LNCAP (cell line): ENCODE data around the gene CTBP1.

Source experiments
- TF ChIP-seq, protein P1 (sequence below): fragments of 450-650 bp; IDR thresholded peaks from 2 replicates; pipeline ENCODE4 v1.5.1; 2017; ENCODE audit warnings: mild to moderate bottlenecking

Gene CTBP1

DNA sequence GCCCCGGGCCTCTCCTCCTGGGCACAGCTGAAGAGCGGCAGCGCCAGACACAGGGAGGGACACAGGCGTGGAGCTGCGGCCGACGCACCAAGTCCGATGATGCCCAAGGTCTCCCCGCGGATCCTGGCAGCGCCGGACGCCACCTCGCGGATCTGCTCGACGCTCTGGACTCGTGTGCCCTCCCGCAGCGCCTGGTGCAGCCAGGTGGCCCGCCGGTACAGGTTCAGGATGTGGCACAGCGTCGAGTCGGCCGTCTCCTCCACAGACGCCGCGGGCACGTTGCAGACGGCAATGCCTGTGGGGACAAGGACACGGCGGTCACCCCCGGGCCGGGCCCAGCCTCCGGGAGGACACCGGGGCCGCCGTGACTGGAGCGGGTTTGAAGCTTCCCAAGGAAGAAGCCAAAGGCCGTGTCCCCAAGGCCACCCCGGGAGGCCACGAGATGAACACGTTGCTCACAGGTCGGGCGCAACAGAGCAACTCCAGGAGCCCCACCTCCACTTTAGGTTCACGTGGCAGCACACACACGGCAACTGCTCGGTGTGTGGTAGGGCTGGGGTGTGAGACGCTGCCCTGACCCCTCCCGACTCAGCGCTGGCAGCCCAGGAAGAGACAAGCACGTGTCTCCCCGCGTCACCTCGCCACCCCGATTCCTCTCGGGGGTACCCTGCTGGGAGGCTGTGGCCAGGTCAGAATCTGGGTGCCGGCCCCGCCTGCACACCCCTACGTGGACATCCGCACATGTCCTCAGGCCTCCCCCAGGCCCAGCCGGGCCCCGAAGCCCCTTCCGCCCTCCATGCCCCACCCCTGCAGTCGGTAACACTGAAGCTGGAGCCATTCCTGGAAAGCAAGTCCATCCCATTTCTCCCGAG, 23.4 kb downstream of the CTBP1 start:
- TF ChIP-seq, protein P1, sequence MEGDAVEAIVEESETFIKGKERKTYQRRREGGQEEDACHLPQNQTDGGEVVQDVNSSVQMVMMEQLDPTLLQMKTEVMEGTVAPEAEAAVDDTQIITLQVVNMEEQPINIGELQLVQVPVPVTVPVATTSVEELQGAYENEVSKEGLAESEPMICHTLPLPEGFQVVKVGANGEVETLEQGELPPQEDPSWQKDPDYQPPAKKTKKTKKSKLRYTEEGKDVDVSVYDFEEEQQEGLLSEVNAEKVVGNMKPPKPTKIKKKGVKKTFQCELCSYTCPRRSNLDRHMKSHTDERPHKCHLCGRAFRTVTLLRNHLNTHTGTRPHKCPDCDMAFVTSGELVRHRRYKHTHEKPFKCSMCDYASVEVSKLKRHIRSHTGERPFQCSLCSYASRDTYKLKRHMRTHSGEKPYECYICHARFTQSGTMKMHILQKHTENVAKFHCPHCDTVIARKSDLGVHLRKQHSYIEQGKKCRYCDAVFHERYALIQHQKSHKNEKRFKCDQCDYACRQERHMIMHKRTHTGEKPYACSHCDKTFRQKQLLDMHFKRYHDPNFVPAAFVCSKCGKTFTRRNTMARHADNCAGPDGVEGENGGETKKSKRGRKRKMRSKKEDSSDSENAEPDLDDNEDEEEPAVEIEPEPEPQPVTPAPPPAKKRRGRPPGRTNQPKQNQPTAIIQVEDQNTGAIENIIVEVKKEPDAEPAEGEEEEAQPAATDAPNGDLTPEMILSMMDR = no peak

- TF ChIP-seq, protein P1 = no peak
Observed at GRCh38 chr4:1223841-1224809, 24.8 kb downstream of the CTBP1 start.

DNA sequence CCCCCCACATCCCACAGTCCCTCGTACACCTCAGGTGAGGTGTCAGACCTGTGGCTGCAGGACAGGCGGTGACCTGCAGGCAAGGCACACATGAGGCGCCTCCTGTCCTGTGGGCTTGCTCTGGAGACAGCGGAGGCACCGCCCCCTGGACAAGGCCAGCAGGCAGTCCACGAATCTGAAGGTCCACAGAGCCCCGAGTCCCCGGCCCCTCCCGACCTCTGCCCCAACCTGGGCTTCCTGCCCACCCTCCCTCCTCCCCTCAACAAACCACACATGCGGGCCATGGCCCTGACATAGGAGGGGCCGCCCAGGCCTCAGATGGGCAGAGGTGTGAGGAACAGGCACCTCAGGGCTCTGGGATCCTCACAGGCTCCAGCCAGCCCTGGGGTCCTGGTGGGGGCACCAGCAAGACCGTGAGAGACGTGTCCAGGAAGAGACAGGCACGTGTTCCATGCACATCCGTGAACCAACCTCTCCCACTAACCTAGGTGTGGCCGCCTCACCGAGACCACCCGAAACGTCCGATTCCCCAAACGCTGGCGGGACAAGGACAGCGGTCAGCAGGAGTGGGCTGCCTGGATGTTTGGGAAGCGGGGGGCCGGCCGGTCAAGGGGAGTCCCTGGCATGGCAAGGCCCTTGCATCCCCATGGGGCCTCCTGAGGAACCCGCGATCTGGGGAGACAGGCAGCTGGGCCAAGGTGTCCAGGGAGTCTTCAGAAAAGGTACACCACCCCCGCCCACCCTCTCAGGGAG, 25.8 kb downstream of the CTBP1 start:
- TF ChIP-seq, protein P1 = no peak

- TF ChIP-seq, protein P1 = no peak
Observed at GRCh38 chr4:1222036-1222789, 26.7 kb downstream of the CTBP1 start.

GRCh38 chr4:1221155-1221870, 27.6 kb downstream of the CTBP1 start:
- TF ChIP-seq, protein P1 = no peak

DNA sequence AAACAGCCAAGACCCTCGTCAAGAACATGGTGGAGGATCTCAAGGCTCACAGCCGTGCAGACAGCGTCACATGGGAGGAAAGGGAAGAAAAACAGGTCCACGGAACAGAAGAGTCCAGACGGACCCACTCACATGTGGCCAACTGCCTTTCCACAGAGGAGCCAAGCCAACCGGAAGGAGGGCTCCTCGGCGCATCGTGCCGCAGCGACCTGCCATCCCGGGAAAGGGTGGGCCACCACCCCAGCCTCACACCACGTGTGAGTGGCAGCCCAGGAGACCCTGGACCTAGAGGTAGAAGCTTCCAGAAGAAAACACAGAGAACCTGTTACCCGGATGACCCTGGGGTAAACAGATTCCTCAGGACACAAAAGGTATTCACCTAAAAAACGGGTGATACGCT, 28.4 kb downstream of the CTBP1 start:
- TF ChIP-seq, protein P1 = no peak
